ENCODE measurements around the gene IGF2BP3. TPM values are rescaled to one million over a fixed set of nuclear protein-coding genes. Genes with fewer than 3 reads are reported as not detected.
A peak's percentile ranks its signal among the peaks of the same experiment; 100 is the strongest.

Gene IGF2BP3
- total RNA-seq, 1 experiment from 2014 or later: 139 TPM

DNA sequence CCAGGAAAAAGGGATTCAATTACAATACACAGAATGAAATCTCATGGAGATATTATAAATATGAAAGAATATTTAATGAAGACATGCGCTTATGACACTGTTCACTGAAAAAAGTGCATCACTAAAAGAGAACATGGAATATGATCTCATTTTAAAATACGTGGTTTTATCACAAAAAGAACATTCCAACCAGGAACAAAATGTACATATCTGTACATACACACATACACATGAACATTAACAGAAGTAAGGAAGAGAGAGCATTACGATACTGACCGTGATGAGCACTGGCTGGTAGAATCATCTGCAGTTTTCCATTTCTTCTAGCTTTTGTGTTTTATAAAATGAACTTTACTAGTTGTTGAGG lies 39.4 kb downstream of the IGF2BP3 start:
- Histone ChIP-seq H4K20me1 (ENCODE audit: insufficient read depth) (peaks cover 40% of the 10 kb centered on the region), H3K9me2 (ENCODE audit: insufficient read depth) (no peaks in the 10 kb centered on the region), H3F3A (ENCODE audit: insufficient read depth, low read depth) (peaks cover 37% of the 10 kb centered on the region), H3K4me1 (replicated peaks; ENCODE audit: insufficient read depth) (peaks cover 29% of the 10 kb centered on the region), H2AFZ (no peak overlapping the region), H3K27ac (peak overlapping the region; percentile 71), H3K27me3 (ENCODE audit: insufficient read depth, low read depth) (no peaks in the 10 kb centered on the region), H3K4me3 (no peak overlapping the region), H3K9me3 (ENCODE audit: insufficient read depth, low read depth) (no peaks in the 10 kb centered on the region), H3K79me2 (ENCODE audit: low read depth) (peaks cover 99% of the 10 kb centered on the region), H3K36me3 (ENCODE audit: low read depth) (peaks cover 4% of the 10 kb centered on the region; the same call in 1 of the 2 replicates), H3K4me2 (peak overlapping the region; percentile 13)
- DNase-seq: no peak
- no TSS peak for BruUV-seq (replicated peaks)
- TF ChIP-seq, protein P1, sequence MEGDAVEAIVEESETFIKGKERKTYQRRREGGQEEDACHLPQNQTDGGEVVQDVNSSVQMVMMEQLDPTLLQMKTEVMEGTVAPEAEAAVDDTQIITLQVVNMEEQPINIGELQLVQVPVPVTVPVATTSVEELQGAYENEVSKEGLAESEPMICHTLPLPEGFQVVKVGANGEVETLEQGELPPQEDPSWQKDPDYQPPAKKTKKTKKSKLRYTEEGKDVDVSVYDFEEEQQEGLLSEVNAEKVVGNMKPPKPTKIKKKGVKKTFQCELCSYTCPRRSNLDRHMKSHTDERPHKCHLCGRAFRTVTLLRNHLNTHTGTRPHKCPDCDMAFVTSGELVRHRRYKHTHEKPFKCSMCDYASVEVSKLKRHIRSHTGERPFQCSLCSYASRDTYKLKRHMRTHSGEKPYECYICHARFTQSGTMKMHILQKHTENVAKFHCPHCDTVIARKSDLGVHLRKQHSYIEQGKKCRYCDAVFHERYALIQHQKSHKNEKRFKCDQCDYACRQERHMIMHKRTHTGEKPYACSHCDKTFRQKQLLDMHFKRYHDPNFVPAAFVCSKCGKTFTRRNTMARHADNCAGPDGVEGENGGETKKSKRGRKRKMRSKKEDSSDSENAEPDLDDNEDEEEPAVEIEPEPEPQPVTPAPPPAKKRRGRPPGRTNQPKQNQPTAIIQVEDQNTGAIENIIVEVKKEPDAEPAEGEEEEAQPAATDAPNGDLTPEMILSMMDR (conservative IDR thresholded peaks at IDR 0.05): no peak
- TF ChIP-seq EZH2 (IDR thresholded peaks at IDR 0.05; ENCODE audit: low read depth): no peak
- POLR2A ChIA-PET (ENCODE audit: unreplicated experiment): no interaction called here
- CTCF ChIA-PET: interaction anchor here (0.6 to 0.9 kb wide), 3 partner anchors 73 to 246 kb away, joined by 3 to 5 read pairs (median 3); no protein-coding TSS in a partner anchor
- intact Hi-C loops (cut with micrococcal nuclease; ENCODE audit: unreplicated experiment): loop anchor here (1.0 kb wide), 2 partner anchors 114 to 158 kb away; no protein-coding TSS in a partner anchor

DNA sequence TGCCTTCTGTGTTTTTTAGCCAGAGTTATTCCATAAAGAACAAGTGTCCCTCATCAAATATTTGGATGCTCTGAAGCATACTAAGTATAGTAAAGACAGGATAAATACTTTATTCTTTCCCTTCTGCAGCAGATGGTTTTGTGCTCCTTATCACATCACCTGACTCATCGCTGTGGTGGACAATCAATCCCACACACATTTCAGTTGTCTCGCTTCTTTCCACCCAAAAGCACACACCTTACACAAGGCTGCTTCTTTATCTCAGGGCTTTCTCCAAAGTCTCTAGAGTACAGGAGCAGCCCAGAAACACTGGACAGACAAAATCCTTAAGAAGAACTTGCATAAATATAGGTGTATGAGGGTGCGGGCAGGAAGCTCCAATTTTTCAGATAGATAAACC lies 43.4 kb downstream of the IGF2BP3 start:
- ChIA-PET POLR2A (ENCODE audit: unreplicated experiment) (no interaction called here), CTCF (no interaction called here)
- Histone ChIP-seq H3K4me3 (no peak overlapping the region), H4K20me1 (ENCODE audit: insufficient read depth) (peaks cover 36% of the 10 kb centered on the region), H3K27me3 (ENCODE audit: insufficient read depth, low read depth) (no peaks in the 10 kb centered on the region), H3K27ac (0 out of 2 replicates have a peak overlapping the region, but pooled peaks have one; percentile 14), H3F3A (ENCODE audit: insufficient read depth, low read depth) (peaks cover 34% of the 10 kb centered on the region), H3K4me1 (replicated peaks; ENCODE audit: insufficient read depth) (peaks cover 22% of the 10 kb centered on the region), H3K36me3 (ENCODE audit: low read depth) (peaks cover 7% of the 10 kb centered on the region; the same call in 1 of the 2 replicates), H3K9me2 (ENCODE audit: insufficient read depth) (no peaks in the 10 kb centered on the region), H3K79me2 (ENCODE audit: low read depth) (peaks cover 99% of the 10 kb centered on the region), H3K4me2 (no peak overlapping the region), H2AFZ (no peak overlapping the region), H3K9me3 (ENCODE audit: insufficient read depth, low read depth) (no peaks in the 10 kb centered on the region)
- intact Hi-C loops (cut with micrococcal nuclease; ENCODE audit: unreplicated experiment): no loop called here
- TF ChIP-seq, protein P1 (conservative IDR thresholded peaks at IDR 0.05): no peak
- no peak for TF ChIP-seq EZH2 (IDR thresholded peaks at IDR 0.05; ENCODE audit: low read depth)
- no TSS peak for BruUV-seq (replicated peaks)
- no peak for DNase-seq

DNA sequence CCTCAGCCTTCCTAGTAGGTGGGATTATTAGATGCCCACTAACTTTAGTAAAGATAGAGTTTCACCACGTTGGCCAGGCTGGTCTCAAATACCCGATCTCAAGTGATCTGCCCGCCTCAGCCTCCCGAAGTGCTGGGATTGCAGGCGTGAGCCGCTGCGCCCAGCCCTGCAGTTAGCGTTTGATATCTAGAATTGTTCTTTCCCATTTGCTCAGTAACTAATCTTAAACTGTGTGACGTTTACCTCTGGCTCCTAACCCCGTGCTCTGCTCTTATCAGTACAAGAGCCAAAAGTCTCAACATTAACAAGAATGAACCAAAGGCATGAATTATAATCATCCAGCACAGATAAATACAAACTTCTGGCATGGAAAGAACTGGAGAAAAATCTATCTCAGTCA lies 47.4 kb downstream of the IGF2BP3 start:
- Histone ChIP-seq H3K27me3 (ENCODE audit: insufficient read depth, low read depth) (no peaks in the 10 kb centered on the region), H3K27ac (no peak overlapping the region), H3K4me3 (no peak overlapping the region), H4K20me1 (ENCODE audit: insufficient read depth) (peaks cover 40% of the 10 kb centered on the region), H3F3A (ENCODE audit: insufficient read depth, low read depth) (peaks cover 42% of the 10 kb centered on the region), H3K4me2 (no peak overlapping the region), H3K9me2 (ENCODE audit: insufficient read depth) (no peaks in the 10 kb centered on the region), H3K79me2 (ENCODE audit: low read depth) (peaks cover 99% of the 10 kb centered on the region), H3K36me3 (ENCODE audit: low read depth) (0 out of 2 replicates have a peak, but pooled peaks cover 7% of the 10 kb centered on the region), H3K4me1 (replicated peaks; ENCODE audit: insufficient read depth) (peaks cover 31% of the 10 kb centered on the region), H2AFZ (no peak overlapping the region), H3K9me3 (ENCODE audit: insufficient read depth, low read depth) (no peaks in the 10 kb centered on the region)
- TSS peak; percentile 10 for BruUV-seq (replicated peaks)
- intact Hi-C loops (cut with micrococcal nuclease; ENCODE audit: unreplicated experiment): no loop called here
- TF ChIP-seq EZH2 (IDR thresholded peaks at IDR 0.05; ENCODE audit: low read depth): no peak
- TF ChIP-seq, protein P1 (conservative IDR thresholded peaks at IDR 0.05): no peak
- CTCF ChIA-PET: interaction anchor here (0.6 kb wide), 1 partner anchor 72 kb away, joined by 3 read pairs; no protein-coding TSS in a partner anchor
- DNase-seq: no peak
- POLR2A ChIA-PET (ENCODE audit: unreplicated experiment): no interaction called here

All from PC-9 (cell line).